ENCODE results near the gene SCCPDH.

Gene SCCPDH

DNA sequence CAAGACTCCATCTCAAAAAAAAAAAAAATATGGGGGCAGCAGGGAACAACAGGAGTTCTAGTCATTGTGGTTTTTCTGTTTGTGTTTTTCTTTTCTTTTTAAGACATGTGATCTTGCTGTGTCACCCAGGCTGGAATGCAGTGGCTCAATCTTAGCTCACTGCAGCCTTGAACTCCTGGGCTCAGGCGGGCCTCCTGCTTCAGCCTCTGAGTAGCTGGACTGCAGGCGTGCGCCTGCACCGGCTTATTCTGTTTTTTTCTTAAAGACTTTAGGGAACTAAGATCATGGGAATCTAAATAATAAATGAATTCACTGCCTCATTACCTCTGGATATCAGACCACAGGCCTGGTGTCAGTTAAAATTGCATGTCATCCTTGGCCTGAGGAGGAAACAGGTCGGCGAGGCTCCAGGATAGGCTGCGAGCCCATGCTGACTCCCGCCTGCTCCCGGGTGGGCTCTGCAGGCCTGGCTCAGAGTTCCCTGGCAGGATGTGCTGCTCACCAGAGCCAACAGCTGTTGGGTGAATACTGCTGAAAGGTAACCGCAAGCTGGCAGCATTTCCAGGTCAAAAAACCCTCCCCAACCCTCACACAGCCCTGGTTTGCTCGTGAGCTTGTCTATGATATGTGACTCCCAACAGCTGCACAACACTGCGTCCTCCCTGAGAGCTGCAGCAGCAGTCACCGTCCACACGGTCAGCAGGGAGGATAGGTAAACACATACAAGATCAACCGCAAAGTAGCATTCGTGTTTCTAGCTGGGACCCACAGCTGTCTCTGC lies 58.1 kb downstream of the SCCPDH start:
- no peak overlapping the region for H3K27ac ChIP-seq
- ChIA-PET CTCF (interaction anchor here (0.7 kb wide), 1 partner anchor 19 kb away, joined by 4 read pairs; no protein-coding TSS in a partner anchor), POLR2A (ENCODE audit: low non-redundant PET) (no interaction called here)
- TF ChIP-seq, protein P1, sequence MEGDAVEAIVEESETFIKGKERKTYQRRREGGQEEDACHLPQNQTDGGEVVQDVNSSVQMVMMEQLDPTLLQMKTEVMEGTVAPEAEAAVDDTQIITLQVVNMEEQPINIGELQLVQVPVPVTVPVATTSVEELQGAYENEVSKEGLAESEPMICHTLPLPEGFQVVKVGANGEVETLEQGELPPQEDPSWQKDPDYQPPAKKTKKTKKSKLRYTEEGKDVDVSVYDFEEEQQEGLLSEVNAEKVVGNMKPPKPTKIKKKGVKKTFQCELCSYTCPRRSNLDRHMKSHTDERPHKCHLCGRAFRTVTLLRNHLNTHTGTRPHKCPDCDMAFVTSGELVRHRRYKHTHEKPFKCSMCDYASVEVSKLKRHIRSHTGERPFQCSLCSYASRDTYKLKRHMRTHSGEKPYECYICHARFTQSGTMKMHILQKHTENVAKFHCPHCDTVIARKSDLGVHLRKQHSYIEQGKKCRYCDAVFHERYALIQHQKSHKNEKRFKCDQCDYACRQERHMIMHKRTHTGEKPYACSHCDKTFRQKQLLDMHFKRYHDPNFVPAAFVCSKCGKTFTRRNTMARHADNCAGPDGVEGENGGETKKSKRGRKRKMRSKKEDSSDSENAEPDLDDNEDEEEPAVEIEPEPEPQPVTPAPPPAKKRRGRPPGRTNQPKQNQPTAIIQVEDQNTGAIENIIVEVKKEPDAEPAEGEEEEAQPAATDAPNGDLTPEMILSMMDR (conservative IDR thresholded peaks at IDR 0.05; ENCODE audit: low read depth) = no peak
- DNase-seq (ENCODE audit: low spot score) = no peak

DNA sequence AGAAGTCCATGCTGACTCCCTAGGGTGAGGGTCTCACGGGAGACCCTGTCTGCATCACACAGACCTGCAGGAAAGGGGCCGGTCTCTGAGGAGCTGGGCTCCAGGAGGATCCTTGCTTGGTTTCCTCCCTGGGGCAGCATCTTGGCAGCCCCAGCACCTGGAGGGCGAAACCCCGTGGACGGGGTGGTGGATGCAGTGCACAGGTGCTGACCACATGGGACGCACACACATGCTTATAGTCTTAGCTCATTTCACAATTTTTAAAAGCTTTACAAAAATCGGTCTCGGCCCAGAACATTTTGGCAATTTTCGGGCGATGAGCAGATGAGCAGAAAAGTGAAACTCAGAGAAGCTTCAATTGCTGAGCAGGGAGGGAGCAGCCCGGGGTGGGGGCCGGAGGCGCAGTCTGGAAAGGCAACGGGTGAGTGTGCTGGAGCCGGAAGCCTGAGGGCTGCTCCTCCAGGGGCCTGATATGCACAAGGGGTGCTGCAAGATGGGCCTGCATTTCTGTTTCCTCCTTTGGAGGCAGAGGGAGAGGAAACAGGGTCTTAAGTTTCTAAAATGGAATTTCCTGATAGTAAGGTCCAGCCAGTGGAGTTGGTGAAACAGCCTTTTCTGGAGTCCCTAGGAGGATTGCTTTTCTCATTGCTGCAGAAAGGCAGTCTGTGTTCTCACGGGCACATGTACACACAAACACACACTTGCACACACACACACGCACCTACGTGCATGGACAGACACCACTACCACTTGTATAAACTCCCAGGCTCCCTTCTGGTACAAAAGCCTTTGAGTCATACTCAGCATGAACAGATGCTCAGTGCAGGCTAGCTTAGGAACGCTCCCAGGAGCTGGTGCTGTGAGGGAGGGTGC lies 60.6 kb downstream of the SCCPDH start:
- no peak overlapping the region for H3K27ac ChIP-seq
- POLR2A ChIA-PET (ENCODE audit: low non-redundant PET) = no interaction called here
- no peak for DNase-seq (ENCODE audit: low spot score)
- TF ChIP-seq, protein P1 (conservative IDR thresholded peaks at IDR 0.05; ENCODE audit: low read depth) = no peak
- CTCF ChIA-PET = interaction anchor here (0.7 kb wide), 1 partner anchor 1373 kb away, joined by 3 read pairs; no protein-coding TSS in a partner anchor

DNA sequence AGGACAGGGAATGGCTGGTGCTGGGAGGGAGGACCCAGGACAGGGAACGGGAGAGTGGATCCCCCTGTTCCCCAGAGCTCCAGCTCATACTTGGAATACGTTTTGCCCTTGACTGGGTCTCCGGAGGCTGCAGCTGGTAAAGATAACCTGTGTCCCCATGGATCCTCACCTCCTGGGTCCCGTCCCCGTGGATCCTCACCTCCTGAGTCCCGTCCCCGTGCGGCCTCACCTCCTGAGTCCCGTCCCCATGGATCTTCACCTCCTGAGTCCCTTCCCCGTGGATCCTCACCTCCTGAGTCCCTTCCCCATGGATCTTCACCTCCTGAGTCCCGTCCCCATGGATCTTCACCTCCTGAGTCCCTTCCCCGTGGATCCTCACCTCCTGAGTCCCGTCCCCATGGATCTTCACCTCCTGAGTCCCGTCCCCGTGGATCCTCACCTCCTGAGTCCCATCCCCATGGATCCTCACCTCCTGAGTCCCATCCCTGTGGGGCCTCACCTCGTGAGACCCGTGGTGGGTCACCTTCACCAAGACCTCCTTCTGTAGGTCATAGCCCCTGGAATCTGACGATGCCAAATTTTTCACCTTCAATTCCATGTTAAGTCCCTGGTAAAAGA lies 61.4 kb downstream of the SCCPDH start:
- CTCF ChIA-PET = no interaction called here
- H3K27ac ChIP-seq = no peak overlapping the region
- POLR2A ChIA-PET (ENCODE audit: low non-redundant PET) = no interaction called here
- TF ChIP-seq, protein P1 (conservative IDR thresholded peaks at IDR 0.05; ENCODE audit: low read depth) = no peak
- DNase-seq (ENCODE audit: low spot score) = no peak

DNA sequence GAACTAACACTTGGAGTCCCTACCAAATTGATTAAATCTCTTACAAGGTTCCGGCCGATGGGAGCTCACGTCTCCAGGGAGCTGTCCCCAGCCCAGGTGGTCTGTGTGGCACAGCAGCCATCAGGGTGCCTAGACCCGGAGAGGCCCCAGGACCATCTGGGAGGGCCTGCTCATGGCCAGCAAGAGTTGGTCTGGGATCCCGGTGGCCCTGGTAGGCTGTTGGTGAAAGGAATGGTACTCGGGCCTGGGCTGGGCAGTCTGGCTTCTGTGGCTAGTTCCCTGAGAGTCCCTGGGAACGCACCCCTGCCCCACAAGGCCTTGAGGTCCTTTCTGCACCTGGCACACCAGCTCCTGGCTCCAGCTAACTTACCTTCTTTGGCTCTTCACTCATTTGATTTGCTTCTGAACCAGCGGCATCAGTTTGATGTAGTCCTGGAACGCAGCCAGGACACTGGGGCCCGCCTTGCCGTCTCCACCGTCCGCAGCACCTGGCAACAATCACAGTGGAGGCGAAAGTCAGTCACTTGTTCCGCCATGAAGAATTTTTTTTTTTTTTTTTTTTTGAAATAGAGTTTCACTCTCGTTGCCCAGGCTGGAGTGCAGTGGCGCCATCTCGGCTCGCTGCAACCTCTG lies 62.5 kb downstream of the SCCPDH start:
- POLR2A ChIA-PET (ENCODE audit: low non-redundant PET) = no interaction called here
- TF ChIP-seq, protein P1 (conservative IDR thresholded peaks at IDR 0.05; ENCODE audit: low read depth) = no peak

DNA sequence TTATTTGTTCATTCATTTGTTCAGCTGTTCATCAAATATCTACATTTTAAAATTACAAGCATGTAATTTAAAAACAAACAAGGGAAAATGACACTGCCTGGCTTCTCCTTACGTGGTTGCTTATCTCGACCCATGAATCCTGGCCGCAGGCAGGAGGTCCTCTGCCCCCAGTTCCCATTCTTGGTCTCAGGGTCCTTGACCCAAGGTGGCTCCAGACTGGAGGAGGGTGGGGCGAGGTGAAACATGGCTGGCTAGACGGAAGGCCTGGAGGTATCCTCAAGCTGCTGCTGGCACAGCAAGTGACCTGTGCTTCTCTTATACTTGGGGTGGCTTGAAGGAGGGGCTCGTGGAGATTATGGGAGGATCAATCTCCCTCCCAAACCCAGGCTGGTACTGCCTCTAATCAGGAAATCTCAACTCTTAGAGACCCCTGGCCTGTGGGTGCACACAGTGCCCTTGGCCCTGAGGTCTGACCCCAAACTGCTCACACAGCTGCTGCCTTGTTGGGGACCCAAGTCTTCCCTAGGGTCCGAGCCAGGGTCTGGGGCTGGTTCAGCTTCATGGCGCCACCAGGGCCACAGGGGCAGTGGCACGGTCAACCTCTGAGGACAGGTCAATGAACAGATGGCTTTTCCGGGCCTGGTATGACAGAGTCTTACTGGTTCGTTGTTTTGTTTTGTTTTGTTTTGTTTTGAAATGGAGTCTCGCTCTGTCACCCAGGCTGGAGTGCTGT lies 63.7 kb downstream of the SCCPDH start:
- no peak overlapping the region for H3K27ac ChIP-seq
- TF ChIP-seq, protein P1 (conservative IDR thresholded peaks at IDR 0.05; ENCODE audit: low read depth) = no peak
- DNase-seq (ENCODE audit: low spot score) = no peak
- CTCF ChIA-PET = no interaction called here
- POLR2A ChIA-PET (ENCODE audit: low non-redundant PET) = no interaction called here

More for the DNA sequence above, 62.5 kb downstream of the SCCPDH start:
- H3K27ac ChIP-seq = no peak overlapping the region
- CTCF ChIA-PET = no interaction called here
- no peak for DNase-seq (ENCODE audit: low spot score)

Data from RWPE1 (cell line).